Measurements from ENCODE around the gene ZBTB45.
"Not testable (repeated sequence)": the region's sequence is repeated elsewhere in the genome, so short reads cannot be mapped to it uniquely, and the experiment has no call there.

Gene ZBTB45

GRCh38 chr19:58509731-58510083, 9.9 kb downstream of the ZBTB45 start:
- DNase-seq, result no peak

GRCh38 chr19:58507602-58508223, 11.9 kb downstream of the ZBTB45 start:
- not testable (repeated sequence) for DNase-seq

GRCh38 chr19:58500242-58500641, 19.4 kb downstream of the ZBTB45 start:
- DNase-seq, result no peak

- peak; percentile 98 for DNase-seq
Observed at GRCh38 chr19:58499021-58499927, 20.3 kb downstream of the ZBTB45 start.

GRCh38 chr19:58498316-58499020, 21.1 kb downstream of the ZBTB45 start:
- DNase-seq, result no peak

GRCh38 chr19:58497634-58498170, 21.9 kb downstream of the ZBTB45 start:
- DNase-seq, result no peak

- no peak for DNase-seq
Observed at GRCh38 chr19:58492265-58492664, 27.3 kb downstream of the ZBTB45 start.

GRCh38 chr19:58491393-58491792, 28.2 kb downstream of the ZBTB45 start:
- DNase-seq, result no peak

- not testable (repeated sequence) for DNase-seq
Observed at GRCh38 chr19:58484349-58484748, 35.3 kb downstream of the ZBTB45 start.

GRCh38 chr19:58483776-58484175, 35.8 kb downstream of the ZBTB45 start:
- no peak for DNase-seq

- no peak for DNase-seq
Observed at GRCh38 chr19:58482372-58482771, 37.2 kb downstream of the ZBTB45 start.

GRCh38 chr19:58480831-58481230, 38.8 kb downstream of the ZBTB45 start:
- DNase-seq, result no peak

GRCh38 chr19:58480481-58480830, 39.2 kb downstream of the ZBTB45 start:
- DNase-seq, result no peak

GRCh38 chr19:58479736-58480480, 39.7 kb downstream of the ZBTB45 start:
- DNase-seq, result no peak

- no peak for DNase-seq
Observed at GRCh38 chr19:58479303-58479702, 40.3 kb downstream of the ZBTB45 start.

GRCh38 chr19:58477871-58478270, 41.7 kb downstream of the ZBTB45 start:
- no peak for DNase-seq

- no peak for DNase-seq
Observed at GRCh38 chr19:58477130-58477529, 42.5 kb downstream of the ZBTB45 start.

- no peak for DNase-seq
Observed at GRCh38 chr19:58476498-58477015, 43.1 kb downstream of the ZBTB45 start.

GRCh38 chr19:58475714-58476497, 43.7 kb downstream of the ZBTB45 start, which contains the start of gene ZNF446:
ZNF446 (plus strand) TSS chr19:58476352; CDS start chr19:58477219, 867 bp downstream.
- DNase-seq, result peak; percentile 97

GRCh38 chr19:58474997-58475713, 44.5 kb downstream of the ZBTB45 start:
- DNase-seq, result no peak

Data from CD4-positive, alpha-beta T cell treated with Interleukin-6 for 4 hours (primary cell).